HCT116 (cell line): Measurements from ENCODE around the gene PPP1R11. TPM values are rescaled to one million over a fixed set of nuclear protein-coding genes. Genes with fewer than 3 reads are reported as not detected.

ENCODE experiments used
- ATAC-seq: fragments of 200-7000 bp; cut with Tn5 transposase; 2 replicates; pipeline ENCODE4 v1.9.1; 2020; ENCODE audit warnings: mild to moderate bottlenecking, moderate library complexity
- BruUV-seq: library from RNA; stranded (reverse); fragments of 400-500 nt; replicated peaks from 2 replicates; lab custom pipeline; 2021; lab: Mats Ljungman, UMichigan
- CTCF ChIA-PET: fragments of 300-600 bp; sonication (Branson Sonifier 250); formaldehyde crosslinking; loops from one replicate; lab custom pipeline; 2021; ENCODE audit warnings: antibody characterized with exemption; lab: Charles Lee
- POLR2A ChIA-PET: fragments of 300-600, 350-600 bp; sonication (Branson Sonifier 250); formaldehyde crosslinking; loops from one replicate; lab custom pipeline; 2021; ENCODE audit warnings: antibody characterized with exemption; lab: Charles Lee
- RAD21 ChIA-PET, 2 experiments: fragments of 300-600 bp; sonication (Branson Sonifier 250); formaldehyde crosslinking; loops; one replicate each; lab custom pipeline; 2023; ENCODE audit warnings: low total read pairs in 2 of 2; ENCODE audit not compliant: uncharacterized antibody in 2 of 2, unreplicated experiment in 2 of 2, low non-redundant PET in 1 of 2; lab: Charles Lee
- DNase-seq: peaks from one replicate; pipeline ENCODE4 v3.0.0-alpha.2; 2010; ENCODE audit warnings: low read depth, low spot score
- H2AFZ ChIP-seq: fragments of 200-600 bp; shearing (Covaris generic), sonication (generic); 2 replicates; pipeline ENCODE4 v1.6.1; 2017; ENCODE audit warnings: low read depth, mixed run types, mixed read lengths, antibody characterized with exemption, low read length; ENCODE audit not compliant: poor library complexity, severe bottlenecking
- H3K27ac ChIP-seq: 2 replicates; pipeline ENCODE4 v1.5.1; 2012; ENCODE audit warnings: low read depth, low read length
- H3K27me3 ChIP-seq: fragments of 200-600 bp; sonication (generic); 2 replicates; pipeline ENCODE4 v1.6.1; 2016; ENCODE audit warnings: mixed run types, low read length, mixed read lengths; ENCODE audit not compliant: insufficient read depth
- H3K36me3 ChIP-seq, 2 experiments: fragments of 200-500 bp in 1 of 2; fragments of 200-600 bp in 1 of 2; sonication (Bioruptor generic) in 1 of 2; sonication (generic) in 1 of 2; 2 replicates each; pipeline versions ENCODE4 v1.5.1 to v1.6.1; 2014 to 2016; ENCODE audit warnings: low read length in 2 of 2, inconsistent platforms in 1 of 2, mixed read lengths in 1 of 2, mixed run types in 1 of 2; ENCODE audit not compliant: insufficient read depth in 2 of 2, control insufficient read depth in 1 of 2
- H3K4me1 ChIP-seq, 2 experiments: fragments of 200-600 bp in 1 of 2; sonication (generic) in 1 of 2; 2 replicates each; pipeline versions ENCODE4 v1.5.1 to v1.6.1; 2012 to 2017; ENCODE audit warnings: low read length in 2 of 2, inconsistent platforms in 1 of 2, mild to moderate bottlenecking in 1 of 2, mixed read lengths in 1 of 2, mixed run types in 1 of 2, moderate library complexity in 1 of 2; ENCODE audit not compliant: insufficient read depth in 2 of 2, control insufficient read depth in 1 of 2
- H3K4me2 ChIP-seq: fragments of 200-600 bp; sonication (generic); 2 replicates; pipeline ENCODE4 v1.6.1; 2017; ENCODE audit warnings: mixed run types, low read length, mixed read lengths
- H3K4me3 ChIP-seq, 2 experiments: fragments of 200-600 bp in 1 of 2; sonication (generic) in 1 of 2; replicated peaks in 1 of 2; 2 replicates each; pipeline ENCODE4 v1.5.1; 2011 to 2016; ENCODE audit warnings: low read length in 2 of 2, control low read depth in 1 of 2, low read depth in 1 of 2, mild to moderate bottlenecking in 1 of 2, mixed read lengths in 1 of 2, mixed run types in 1 of 2
- H3K79me2 ChIP-seq: fragments of 200-600 bp; sonication (generic); 2 replicates; pipeline ENCODE4 v1.6.1; 2017; ENCODE audit warnings: mild to moderate bottlenecking, mixed run types, low read length, moderate library complexity, mixed read lengths; ENCODE audit not compliant: insufficient read depth
- H3K9ac ChIP-seq: fragments of 200-600 bp; sonication (generic); 2 replicates; pipeline ENCODE4 v1.6.1; 2016; ENCODE audit warnings: low read length, mixed read lengths
- H3K9me2 ChIP-seq: fragments of 200-600 bp; sonication (generic), shearing (Covaris generic); 2 replicates; pipeline ENCODE4 v1.6.1; 2017; ENCODE audit warnings: mixed run types, mild to moderate bottlenecking, moderate library complexity; ENCODE audit not compliant: insufficient read depth
- H3K9me3 ChIP-seq, 2 experiments: fragments of 200-500 bp in 1 of 2; fragments of 200-600 bp in 1 of 2; sonication (Bioruptor generic) in 1 of 2; sonication (generic) in 1 of 2; 2 replicates each; pipeline ENCODE4 v1.6.1; 2014 to 2017; ENCODE audit warnings: low read length in 2 of 2, mixed read lengths in 2 of 2, inconsistent platforms in 1 of 2, low read depth in 1 of 2, mild to moderate bottlenecking in 1 of 2, mixed run types in 1 of 2, moderate library complexity in 1 of 2; ENCODE audit not compliant: control insufficient read depth in 1 of 2, insufficient read depth in 1 of 2
- H4K20me1 ChIP-seq: fragments of 200-600 bp; sonication (generic), shearing (Covaris generic); 2 replicates; pipeline ENCODE4 v1.6.1; 2017; ENCODE audit warnings: mixed run types, mild to moderate bottlenecking, moderate library complexity; ENCODE audit not compliant: insufficient read depth
- CBX3 ChIP-seq: IDR thresholded peaks from 2 replicates; pipeline ENCODE4 v1.6.1; 2012; ENCODE audit warnings: low read depth
- JUND ChIP-seq: IDR thresholded peaks from 2 replicates; pipeline ENCODE4 v1.6.1; 2012
- POLR2A ChIP-seq: IDR thresholded peaks from 2 replicates; pipeline ENCODE4 v1.7.0; 2011; ENCODE audit warnings: borderline replicate concordance; ENCODE audit not compliant: insufficient read depth, insufficient read length; ENCODE audit errors: extremely low read depth
- SIN3A ChIP-seq: IDR thresholded peaks from 2 replicates; pipeline ENCODE4 v1.6.1; 2012; ENCODE audit warnings: low read depth
- ZFX ChIP-seq: fragments of 450-650 bp; IDR thresholded peaks from 2 replicates; pipeline ENCODE4 v1.6.1; 2017
- ZNF274 ChIP-seq: fragments of 200-500 bp; sonication (Bioruptor generic); IDR thresholded peaks from 2 replicates; pipeline ENCODE4 v1.6.1; 2014; ENCODE audit warnings: mild to moderate bottlenecking, low read depth, low read length, inconsistent platforms
- intact Hi-C: fragments of 100-400 bp; cut with micrococcal nuclease; formaldehyde crosslinking; loops from 2 replicates; pipeline ENCODE4 v1.10.0; 2022
- total RNA-seq: library from RNA; stranded (reverse); gene quantifications from one replicate; pipeline ENCODE4 v1.2.1, GENCODE V29; 2021; ENCODE audit not compliant: unreplicated experiment
- TF ChIP-seq, protein P1 (sequence below): IDR thresholded peaks from 2 replicates; pipeline ENCODE4 v1.6.1; 2012
- TF ChIP-seq, protein P2 (sequence below): IDR thresholded peaks from 2 replicates; pipeline ENCODE4 v1.6.1; 2012

PPP1R11 gene
- total RNA-seq, 1 experiment from 2014 or later = 29.3 TPM

DNA sequence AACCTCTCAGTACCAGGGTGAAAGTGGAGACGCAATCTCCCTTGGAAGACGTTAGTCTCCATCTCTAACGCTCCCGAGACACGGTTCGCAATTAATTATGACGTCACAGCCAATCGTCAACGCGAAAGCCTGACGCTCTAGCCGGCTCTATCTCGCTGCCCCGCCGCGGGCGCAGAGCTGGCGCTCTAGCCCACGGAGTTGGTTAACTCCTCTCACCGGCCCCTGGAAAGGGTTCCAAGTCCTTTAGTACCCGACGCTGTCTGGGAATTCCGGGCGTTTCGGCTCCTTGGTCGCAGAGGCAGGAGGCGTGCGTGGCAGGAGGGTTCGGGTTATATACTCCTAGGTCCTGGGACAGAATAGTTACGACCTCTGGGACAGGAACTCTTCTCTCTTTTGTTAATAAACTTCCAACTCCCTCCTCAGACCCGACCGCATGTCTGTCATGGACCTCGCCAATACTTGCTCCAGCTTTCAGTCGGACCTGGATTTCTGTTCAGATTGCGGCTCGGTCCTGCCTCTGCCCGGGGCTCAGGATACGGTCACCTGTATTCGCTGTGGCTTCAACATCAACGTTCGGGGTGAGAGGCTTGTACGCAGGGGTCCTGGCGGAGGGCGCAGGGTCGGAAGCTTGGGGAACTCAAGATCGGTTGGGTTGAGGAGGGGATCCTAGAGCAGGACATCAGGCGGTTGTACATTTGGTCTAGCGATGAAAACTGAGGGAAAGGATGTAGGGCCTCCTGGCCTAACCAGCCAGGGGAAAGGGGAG, 5.7 kb upstream of the PPP1R11 start, which contains the start of gene POLR1H (continued):
- TF ChIP-seq, protein P1, sequence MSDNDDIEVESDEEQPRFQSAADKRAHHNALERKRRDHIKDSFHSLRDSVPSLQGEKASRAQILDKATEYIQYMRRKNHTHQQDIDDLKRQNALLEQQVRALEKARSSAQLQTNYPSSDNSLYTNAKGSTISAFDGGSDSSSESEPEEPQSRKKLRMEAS = peak; percentile 74
- TF ChIP-seq POLR2A (peak; percentile 90), CBX3 (peak; percentile 96), ZFX (no peak)
- TF ChIP-seq, protein P2, sequence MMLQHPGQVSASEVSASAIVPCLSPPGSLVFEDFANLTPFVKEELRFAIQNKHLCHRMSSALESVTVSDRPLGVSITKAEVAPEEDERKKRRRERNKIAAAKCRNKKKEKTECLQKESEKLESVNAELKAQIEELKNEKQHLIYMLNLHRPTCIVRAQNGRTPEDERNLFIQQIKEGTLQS = no peak

DNA sequence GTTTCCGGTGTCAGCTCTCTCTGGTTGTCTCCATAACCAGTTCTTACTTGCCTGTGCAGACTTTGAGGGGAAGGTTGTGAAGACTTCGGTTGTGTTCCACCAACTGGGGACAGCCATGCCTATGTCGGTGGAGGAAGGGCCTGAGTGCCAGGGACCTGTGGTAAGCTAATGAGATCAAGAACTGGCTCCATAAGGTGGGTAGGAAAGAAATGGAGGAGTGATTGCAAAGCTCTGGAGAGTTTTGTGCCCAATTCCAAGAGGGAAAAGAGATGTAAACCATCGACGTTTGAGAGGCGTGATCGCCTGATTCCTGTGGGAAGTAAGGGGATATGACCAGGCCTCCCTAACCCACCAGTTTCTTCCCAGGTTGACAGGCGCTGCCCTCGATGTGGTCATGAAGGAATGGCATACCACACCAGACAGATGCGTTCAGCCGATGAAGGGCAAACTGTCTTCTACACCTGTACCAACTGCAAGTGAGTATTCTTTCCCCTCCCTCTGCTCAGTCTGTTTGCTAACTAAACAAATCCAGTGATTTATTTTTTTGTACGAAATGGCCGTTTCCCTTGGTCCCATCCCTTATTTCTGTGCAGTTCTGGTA, 5.0 kb upstream of the PPP1R11 start:
- H3K9ac ChIP-seq = peak overlapping the region; percentile 97
- H3K4me1 ChIP-seq = peaks cover 14 to 23% of the 10 kb centered on the region in 2 experiments; a peak in 3 of 4 replicates
- no TSS peak for BruUV-seq
- POLR2A ChIA-PET = interaction anchor here (1.1 to 2.3 kb wide), 2 partner anchors 30 to 40 kb away, joined by 4 to 6 read pairs; no protein-coding TSS in a partner anchor
- RAD21 ChIA-PET = interaction anchor here in 1 of 2 experiments (1.3 kb wide), 1 partner anchor 40 kb away, joined by 4 read pairs; no protein-coding TSS in a partner anchor
- no peaks in the 10 kb centered on the region for H3K27me3 ChIP-seq
- peak; percentile 16; the same call in 1 of the 2 replicates for ATAC-seq
- peak overlapping the region; percentile 23 for H2AFZ ChIP-seq
- H3K4me2 ChIP-seq = peak overlapping the region; percentile 96
- intact Hi-C loops = no loop called here
- no peak for TF ChIP-seq JUND
- TF ChIP-seq SIN3A = no peak
- TF ChIP-seq ZNF274 = no peak
- TF ChIP-seq, all 23 proteins: peak for 0
- CTCF ChIA-PET = no interaction called here
- no peaks in the 10 kb centered on the region for H3K9me3 ChIP-seq
- H3K36me3 ChIP-seq = peaks cover 0 to 13% of the 10 kb centered on the region in 2 experiments; a peak in 3 of 4 replicates
- peak overlapping the region; percentile 62 for H3K27ac ChIP-seq
- H4K20me1 ChIP-seq = no peaks in the 10 kb centered on the region
- no peaks in the 10 kb centered on the region for H3K9me2 ChIP-seq
- DNase-seq = no peak
- peaks cover 41% of the 10 kb centered on the region for H3K79me2 ChIP-seq
- H3K4me3 ChIP-seq = peak overlapping the region; percentile 93 to 100
